ENCODE results near the gene EIF2B5. TPM values are rescaled to one million over a fixed set of nuclear protein-coding genes. Genes with fewer than 3 reads are reported as not detected.

The EIF2B5 gene
- total RNA-seq, 1 donor from 2014 or later = 26.1 TPM

DNA sequence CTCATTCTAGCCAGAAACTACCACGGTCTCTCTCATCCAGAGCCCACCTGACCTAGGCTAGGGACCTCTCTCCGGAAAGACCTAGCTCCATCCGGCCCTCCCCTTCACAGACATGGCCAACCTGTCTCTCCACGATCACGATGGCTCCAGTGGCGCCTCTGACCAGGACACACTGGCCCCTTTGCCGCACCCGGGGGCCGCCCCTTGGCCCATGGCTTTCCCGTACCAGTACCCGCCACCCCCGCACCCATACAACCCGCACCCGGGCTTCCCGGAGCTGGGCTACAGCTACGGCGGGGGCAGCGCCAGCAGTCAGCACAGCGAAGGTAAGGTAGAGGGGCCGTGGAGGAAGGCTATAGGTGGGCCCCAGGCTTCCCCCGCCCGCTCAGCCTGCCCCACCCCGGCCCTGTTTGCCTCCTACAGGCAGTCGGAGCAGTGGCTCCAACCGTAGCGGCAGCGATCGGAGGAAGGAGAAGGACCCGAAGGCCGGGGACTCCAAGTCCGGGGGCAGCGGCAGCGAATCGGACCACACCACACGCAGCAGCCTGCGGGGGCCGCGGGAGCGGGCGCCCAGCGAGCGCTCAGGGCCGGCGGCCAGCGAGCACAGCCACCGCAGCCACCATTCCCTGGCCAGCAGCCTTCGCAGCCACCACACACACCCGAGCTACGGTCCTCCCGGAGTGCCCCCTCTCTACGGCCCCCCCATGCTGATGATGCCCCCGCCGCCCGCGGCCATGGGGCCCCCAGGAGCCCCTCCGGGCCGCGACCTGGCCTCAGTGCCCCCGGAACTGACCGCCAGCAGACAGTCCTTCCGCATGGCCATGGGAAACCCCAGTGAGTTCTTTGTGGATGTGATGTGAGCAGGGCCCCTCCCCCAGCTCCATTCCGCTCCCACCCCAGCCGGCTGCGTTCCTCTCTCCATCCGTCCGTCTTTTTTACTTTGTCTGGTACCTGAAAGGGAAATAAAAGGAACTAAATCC is 35.0 kb downstream of the EIF2B5 start:
- Mint-ChIP-seq H3K27ac (ENCODE audit: unreplicated experiment) (peak overlapping the region; percentile 65), H3K4me3 (ENCODE audit: unreplicated experiment) (no peak overlapping the region), H3K9me3 (ENCODE audit: low read depth) (no peaks in the 10 kb centered on the region), H3K4me1 (ENCODE audit: low read depth) (peaks cover 55% of the 10 kb centered on the region), H3K36me3 (ENCODE audit: low read depth) (peaks cover 34% of the 10 kb centered on the region), H3K27me3 (ENCODE audit: low read depth) (no peaks in the 10 kb centered on the region)
- peak; percentile 92 for DNase-seq (ENCODE audit: low spot score)
- TF ChIP-seq, protein P1, sequence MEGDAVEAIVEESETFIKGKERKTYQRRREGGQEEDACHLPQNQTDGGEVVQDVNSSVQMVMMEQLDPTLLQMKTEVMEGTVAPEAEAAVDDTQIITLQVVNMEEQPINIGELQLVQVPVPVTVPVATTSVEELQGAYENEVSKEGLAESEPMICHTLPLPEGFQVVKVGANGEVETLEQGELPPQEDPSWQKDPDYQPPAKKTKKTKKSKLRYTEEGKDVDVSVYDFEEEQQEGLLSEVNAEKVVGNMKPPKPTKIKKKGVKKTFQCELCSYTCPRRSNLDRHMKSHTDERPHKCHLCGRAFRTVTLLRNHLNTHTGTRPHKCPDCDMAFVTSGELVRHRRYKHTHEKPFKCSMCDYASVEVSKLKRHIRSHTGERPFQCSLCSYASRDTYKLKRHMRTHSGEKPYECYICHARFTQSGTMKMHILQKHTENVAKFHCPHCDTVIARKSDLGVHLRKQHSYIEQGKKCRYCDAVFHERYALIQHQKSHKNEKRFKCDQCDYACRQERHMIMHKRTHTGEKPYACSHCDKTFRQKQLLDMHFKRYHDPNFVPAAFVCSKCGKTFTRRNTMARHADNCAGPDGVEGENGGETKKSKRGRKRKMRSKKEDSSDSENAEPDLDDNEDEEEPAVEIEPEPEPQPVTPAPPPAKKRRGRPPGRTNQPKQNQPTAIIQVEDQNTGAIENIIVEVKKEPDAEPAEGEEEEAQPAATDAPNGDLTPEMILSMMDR (IDR thresholded peaks at IDR 0.05) = no peak

DNA sequence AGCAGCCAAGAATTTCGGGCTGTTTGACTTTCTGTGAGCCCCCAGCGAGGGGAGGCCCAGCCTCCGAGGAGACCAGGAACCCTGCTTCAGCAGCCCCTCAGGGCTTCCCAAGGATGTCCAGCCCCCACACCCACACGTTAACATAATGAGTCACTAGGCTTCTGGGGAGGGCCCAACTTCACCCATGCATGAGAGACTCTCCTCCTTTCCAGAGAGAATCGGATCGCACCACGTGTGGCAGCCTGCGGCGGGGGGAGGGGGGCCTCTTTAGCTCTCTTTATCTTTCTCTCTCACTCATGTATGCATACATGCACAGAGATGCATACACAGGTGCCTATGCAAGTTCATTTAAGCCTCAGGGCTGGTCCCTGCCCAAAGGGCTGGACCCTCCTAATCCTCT is 36.4 kb downstream of the EIF2B5 start:
- H3K36me3 Mint-ChIP-seq (ENCODE audit: low read depth) = peaks cover 24% of the 10 kb centered on the region
- H3K4me1 Mint-ChIP-seq (ENCODE audit: low read depth) = peaks cover 67% of the 10 kb centered on the region
- H3K4me3 Mint-ChIP-seq (ENCODE audit: unreplicated experiment) = peak overlapping the region; percentile 49
- H3K9me3 Mint-ChIP-seq (ENCODE audit: low read depth) = no peaks in the 10 kb centered on the region
- DNase-seq (ENCODE audit: low spot score) = peak; percentile 64
- no peaks in the 10 kb centered on the region for H3K27me3 Mint-ChIP-seq (ENCODE audit: low read depth)
- H3K27ac Mint-ChIP-seq (ENCODE audit: unreplicated experiment) = peak overlapping the region; percentile 87
- TF ChIP-seq, protein P1 (IDR thresholded peaks at IDR 0.05) = no peak

- peaks cover 74% of the 10 kb centered on the region for H3K4me1 Mint-ChIP-seq (ENCODE audit: low read depth)
- H3K4me3 Mint-ChIP-seq (ENCODE audit: unreplicated experiment) = no peak overlapping the region
- peak overlapping the region; percentile 87 for H3K27ac Mint-ChIP-seq (ENCODE audit: unreplicated experiment)
- DNase-seq (ENCODE audit: low spot score) = no peak
- H3K27me3 Mint-ChIP-seq (ENCODE audit: low read depth) = no peaks in the 10 kb centered on the region
- H3K9me3 Mint-ChIP-seq (ENCODE audit: low read depth) = no peaks in the 10 kb centered on the region
- H3K36me3 Mint-ChIP-seq (ENCODE audit: low read depth) = peaks cover 18% of the 10 kb centered on the region
- TF ChIP-seq, protein P1 (IDR thresholded peaks at IDR 0.05) = no peak
Measured at GRCh38 chr3:184172681-184173373, 37.7 kb downstream of the EIF2B5 start.

DNA sequence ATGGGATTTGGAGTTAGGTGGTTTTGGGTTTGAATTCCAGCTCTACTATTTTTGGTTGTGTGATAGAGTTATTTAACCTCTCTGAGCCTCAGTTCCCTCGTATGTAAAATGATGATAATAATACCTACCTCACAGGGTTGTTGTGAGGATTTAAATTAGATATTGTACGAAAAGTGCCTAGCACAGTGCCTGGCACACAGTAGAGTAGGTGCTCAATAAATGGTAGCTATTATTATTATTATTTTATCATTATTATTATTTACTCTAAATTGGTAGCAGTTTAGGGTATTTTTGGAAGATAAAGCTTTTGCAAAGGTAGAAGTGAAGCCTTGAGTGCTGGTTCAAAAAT is 38.2 kb downstream of the EIF2B5 start:
- Mint-ChIP-seq H3K36me3 (ENCODE audit: low read depth) (peaks cover 20% of the 10 kb centered on the region), H3K9me3 (ENCODE audit: low read depth) (no peaks in the 10 kb centered on the region), H3K4me3 (ENCODE audit: unreplicated experiment) (no peak overlapping the region), H3K27ac (ENCODE audit: unreplicated experiment) (peak overlapping the region; percentile 87), H3K27me3 (ENCODE audit: low read depth) (no peaks in the 10 kb centered on the region), H3K4me1 (ENCODE audit: low read depth) (peaks cover 74% of the 10 kb centered on the region)
- DNase-seq (ENCODE audit: low spot score) = no peak
- TF ChIP-seq, protein P1 (IDR thresholded peaks at IDR 0.05) = no peak

DNA sequence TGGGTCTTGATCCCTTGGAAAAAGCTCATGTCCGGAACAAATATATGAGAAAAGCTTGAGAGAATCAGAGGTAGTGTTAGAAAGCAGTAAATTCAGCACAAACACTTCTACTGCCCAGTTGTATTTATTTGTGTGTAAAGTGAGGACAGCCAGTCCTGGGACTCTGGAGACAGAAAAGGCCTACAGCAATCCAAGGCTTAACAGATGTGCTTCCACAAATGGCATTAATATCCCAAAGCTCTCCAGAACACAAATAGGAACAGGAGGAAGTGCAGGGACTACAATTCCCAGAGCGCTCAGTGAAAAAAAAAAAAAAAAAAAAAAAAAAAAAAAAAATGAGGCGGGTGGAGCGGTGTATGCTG is 39.1 kb downstream of the EIF2B5 start:
- no peaks in the 10 kb centered on the region for H3K27me3 Mint-ChIP-seq (ENCODE audit: low read depth)
- H3K4me3 Mint-ChIP-seq (ENCODE audit: unreplicated experiment) = peak overlapping the region; percentile 95
- H3K27ac Mint-ChIP-seq (ENCODE audit: unreplicated experiment) = peak overlapping the region; percentile 85
- TF ChIP-seq, protein P1 (IDR thresholded peaks at IDR 0.05) = no peak
- H3K4me1 Mint-ChIP-seq (ENCODE audit: low read depth) = peaks cover 65% of the 10 kb centered on the region
- peaks cover 25% of the 10 kb centered on the region for H3K36me3 Mint-ChIP-seq (ENCODE audit: low read depth)
- DNase-seq (ENCODE audit: low spot score) = no peak
- H3K9me3 Mint-ChIP-seq (ENCODE audit: low read depth) = no peaks in the 10 kb centered on the region

Data from chondrocyte (in vitro differentiated cells).